Stomach (tissue), 9 donors: ENCODE measurements around the gene FRYL. TPM values are rescaled to one million over a fixed set of nuclear protein-coding genes. Genes with fewer than 3 reads are reported as not detected.
"Not testable (repeated sequence)": the region's sequence is repeated elsewhere in the genome, so short reads cannot be mapped to it uniquely, and the experiment has no call there.

Source experiments
- DNase-seq, 2 donors: peaks; one replicate each; pipeline versions ENCODE4 v3.0.0 to v3.0.0-alpha.2; 2013 to 2019
- H3K27ac ChIP-seq, 5 donors: fragments of 200-600 bp in 4 of 5; sonication (generic) in 4 of 5; one replicate each; pipeline ENCODE4 v1.5.1; 2013 to 2019; ENCODE audit warnings: mild to moderate bottlenecking in 1 of 5, moderate library complexity in 1 of 5
- H3K27me3 ChIP-seq, 3 donors: fragments of 200-600 bp; sonication (generic); one replicate each; pipeline ENCODE4 v1.5.1; 2017 to 2019; ENCODE audit warnings: mixed run types in 1 of 3
- H3K36me3 ChIP-seq, 4 donors: fragments of 200-600 bp; sonication (generic); 1 replicate in 3 of 4; 2 replicates in 1 of 4; pipeline ENCODE4 v1.5.1; 2016 to 2019
- H3K4me1 ChIP-seq, 4 donors: fragments of 200-600 bp; sonication (generic); one replicate each; pipeline ENCODE4 v1.5.1; 2016 to 2019
- H3K4me3 ChIP-seq, 4 donors: fragments of 200-600 bp; sonication (generic) in 3 of 4; one replicate each; pipeline ENCODE4 v1.5.1; 2016 to 2019; ENCODE audit warnings: mild to moderate bottlenecking in 1 of 4
- H3K9me3 ChIP-seq, 4 donors: fragments of 200-600 bp; sonication (generic); one replicate each; pipeline ENCODE4 v1.5.1; 2016 to 2019
- CTCF ChIP-seq, 7 experiments: fragments of 450-650 bp in 4 of 7; fragments of 200-600 bp in 3 of 7; sonication (generic) in 3 of 7; IDR thresholded peaks; one replicate each; pipeline ENCODE4 v1.5.1; 2016 to 2019; ENCODE audit warnings: antibody characterized with exemption in 7 of 7, control low read depth in 2 of 7, mild to moderate bottlenecking in 1 of 7
- EP300 ChIP-seq: sonication (generic); formaldehyde crosslinking; IDR thresholded peaks from one replicate; pipeline ENCODE4 v1.6.1; 2017; ENCODE audit warnings: antibody characterized with exemption
- POLR2A ChIP-seq, 4 donors: fragments of 450-650 bp; IDR thresholded peaks; one replicate each; pipeline ENCODE4 v1.6.1; 2016; ENCODE audit warnings: antibody characterized with exemption in 4 of 4, control low read depth in 2 of 4, mild to moderate bottlenecking in 1 of 4, moderate library complexity in 1 of 4
- POLR2AphosphoS5 ChIP-seq, 3 donors: sonication (generic); formaldehyde crosslinking; IDR thresholded peaks; one replicate each; pipeline ENCODE4 v1.6.1; 2016; ENCODE audit warnings: antibody characterized with exemption in 3 of 3
- WGBS, 5 donors: extraction: QIAGEN DNeasy Blood & Tissue Kit in 3 of 5; methylation state at CpG; one replicate each; pipeline versions ENCODE4 v1.1.5 to v1.1.7; 2013 to 2018; 5-methylcytosine and 5-hydroxymethylcytosine counted together
- intact Hi-C: fragments of 100-400 bp; cut with DNase I; formaldehyde crosslinking; loops from one replicate; pipeline ENCODE4 v1.15.1; 2023; ENCODE audit warnings: low total_unique reads
- polyA plus RNA-seq, 3 donors: library from polyadenylated mRNA; stranded (reverse); fragments of 200-250 nt; gene quantifications; one replicate each; pipeline ENCODE4 v1.2.3, GENCODE V29; 2013
- total RNA-seq, 5 donors: library from RNA; depleted of rRNA; stranded (reverse); fragments of >200 nt; gene quantifications; one replicate each; pipeline versions ENCODE4 v1.1.0 to v1.2.3, GENCODE V29; 2014 to 2016
- donor health status: healthy with polysubstance abuse.
- donor health status: Bipolar disorder and iron deficiency.
- donor health status: healthy.

The FRYL gene
- total and polyA plus RNA-seq, 8 donors, result 6.4 to 697 (median 67.0) TPM

- Histone ChIP-seq H3K4me1 (peaks cover 0 to 50% (median 24%) of the 10 kb centered on the region in 4 donors), H3K4me3 (no peak overlapping the region), H3K9me3 (no peaks in the 10 kb centered on the region), H3K36me3 (no peaks in the 10 kb centered on the region), H3K27me3 (no peaks in the 10 kb centered on the region), H3K27ac (no peak overlapping the region)
- no peak for TF ChIP-seq POLR2AphosphoS5 (IDR thresholded peaks at IDR 0.05)
- TF ChIP-seq POLR2A (IDR thresholded peaks at IDR 0.05), result no peak
- no peak for TF ChIP-seq EP300
- no peak for TF ChIP-seq CTCF (IDR thresholded peaks at IDR 0.05)
- no peak for DNase-seq
- intact Hi-C loops, result no loop called here
These were observed 139.9 kb downstream of the FRYL start for GRCh38 chr4:48640225-48640624.

GRCh38 chr4:48639807-48640206 is 140.3 kb downstream of the FRYL start:
- Histone ChIP-seq H3K4me1 (peaks cover 0 to 48% (median 24%) of the 10 kb centered on the region in 4 donors), H3K4me3 (no peak overlapping the region), H3K27ac (no peak overlapping the region), H3K9me3 (no peaks in the 10 kb centered on the region), H3K36me3 (no peaks in the 10 kb centered on the region), H3K27me3 (no peaks in the 10 kb centered on the region)
- TF ChIP-seq CTCF (IDR thresholded peaks at IDR 0.05), result no peak
- no peak for TF ChIP-seq EP300
- no peak for TF ChIP-seq POLR2A (IDR thresholded peaks at IDR 0.05)
- TF ChIP-seq POLR2AphosphoS5 (IDR thresholded peaks at IDR 0.05), result no peak
- no peak for DNase-seq
- 62 to 79% (median 69%) methylated on average over 3 of the region's 3 CpGs for WGBS, 5 donors
- intact Hi-C loops, result no loop called here

GRCh38 chr4:48638586-48638985 is 141.5 kb downstream of the FRYL start:
- H3K9me3 ChIP-seq, H3K4me3 ChIP-seq, DNase-seq, H3K36me3 ChIP-seq, intact Hi-C loops, H3K27me3 ChIP-seq, H3K27ac ChIP-seq: not testable (repeated sequence)
- WGBS, 5 donors, result 92 to 95% (median 94%) methylated on average over 5 of the region's 5 CpGs
- peaks cover 0 to 47% (median 24%) of the 10 kb centered on the region in 4 donors for H3K4me1 ChIP-seq

GRCh38 chr4:48636911-48637310 is 143.2 kb downstream of the FRYL start:
- Histone ChIP-seq H3K27ac (no peak overlapping the region), H3K4me1 (peaks cover 0 to 32% (median 15%) of the 10 kb centered on the region in 4 donors), H3K4me3 (no peak overlapping the region), H3K36me3 (no peaks in the 10 kb centered on the region), H3K27me3 (no peaks in the 10 kb centered on the region), H3K9me3 (no peaks in the 10 kb centered on the region)
- no peak for TF ChIP-seq EP300
- TF ChIP-seq POLR2A (IDR thresholded peaks at IDR 0.05), result no peak
- TF ChIP-seq CTCF (IDR thresholded peaks at IDR 0.05), result no peak
- no peak for TF ChIP-seq POLR2AphosphoS5 (IDR thresholded peaks at IDR 0.05)
- intact Hi-C loops, result no loop called here
- WGBS, 5 donors, result 59 to 82% (median 66%) methylated on average over 1 of the region's 1 CpG
- DNase-seq, result no peak

GRCh38 chr4:48635980-48636379 is 144.1 kb downstream of the FRYL start:
- H3K4me1 ChIP-seq, result peaks cover 0 to 32% (median 12%) of the 10 kb centered on the region in 4 donors
- H3K9me3 ChIP-seq, result no peaks in the 10 kb centered on the region
- TF ChIP-seq POLR2A (IDR thresholded peaks at IDR 0.05) (no peak), POLR2AphosphoS5 (IDR thresholded peaks at IDR 0.05) (no peak), CTCF (IDR thresholded peaks at IDR 0.05) (no peak), EP300 (no peak)
- no peak overlapping the region for H3K27ac ChIP-seq
- intact Hi-C loops, result no loop called here
- WGBS, 5 donors, result 9 to 24% (median 15%) methylated on average over 2 of the region's 2 CpGs
- H3K27me3 ChIP-seq, result no peaks in the 10 kb centered on the region
- no peak overlapping the region for H3K4me3 ChIP-seq
- no peaks in the 10 kb centered on the region for H3K36me3 ChIP-seq
- DNase-seq, result no peak
